Measurements from ENCODE around the gene CMTM8. TPM values are rescaled to one million over a fixed set of nuclear protein-coding genes. Genes with fewer than 3 reads are reported as not detected.

Gene CMTM8
- total RNA-seq, 2 experiments from 2014 or later = 5.7 to 6.2 TPM

GRCh38 chr3:32371461-32372212 lies 133.2 kb downstream of the CMTM8 start:
- Mint-ChIP-seq H3K27ac (peak overlapping the region; percentile 87), H3K4me3 (no peak overlapping the region)

DNA sequence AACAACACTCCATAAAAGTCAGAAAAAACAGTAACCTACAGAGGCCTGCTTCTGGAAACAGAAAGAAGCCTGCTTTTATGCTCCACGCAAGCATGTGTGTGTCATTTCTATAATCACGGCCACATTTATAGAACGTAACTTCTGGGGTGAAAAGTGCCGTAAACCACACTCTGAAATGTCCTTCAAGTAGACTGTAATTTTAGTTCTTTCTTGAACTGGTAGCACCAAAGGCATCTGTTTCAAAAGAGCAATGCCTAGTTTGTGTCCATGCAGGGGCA lies 133.7 kb downstream of the CMTM8 start:
- ChIA-PET CTCF (interaction anchor here (1.0 to 10.4 kb wide), 7 partner anchors 19 to 195 kb away, joined by 3 to 97 read pairs (median 4); partner anchors contain the start of gene CMTM7), POLR2A (interaction anchor here (1.0 to 1.8 kb wide), 9 partner anchors 10 to 200 kb away, joined by 3 to 7 read pairs (median 3); partner anchors contain the start of gene CMTM7)
- H3K36me3 Mint-ChIP-seq (ENCODE audit: low read depth) = no peaks in the 10 kb centered on the region
- H3K4me1 Mint-ChIP-seq = peaks cover 22% of the 10 kb centered on the region
- DNase-seq = no peak
- H3K4me3 Mint-ChIP-seq = no peak overlapping the region
- H3K27me3 Mint-ChIP-seq = no peaks in the 10 kb centered on the region
- H3K9me3 Mint-ChIP-seq = no peaks in the 10 kb centered on the region
- H3K27ac Mint-ChIP-seq = peak overlapping the region; percentile 87

More at GRCh38 chr3:32371461-32372212, 133.2 kb downstream of the CMTM8 start:
- DNase-seq = no peak
- POLR2A ChIA-PET = interaction anchor here (0.7 to 1.8 kb wide), 11 partner anchors 10 to 201 kb away, joined by 3 to 7 read pairs (median 3); partner anchors contain the start of gene CMTM7
- Mint-ChIP-seq H3K4me1 (peaks cover 25% of the 10 kb centered on the region), H3K36me3 (ENCODE audit: low read depth) (no peaks in the 10 kb centered on the region), H3K9me3 (no peaks in the 10 kb centered on the region), H3K27me3 (no peaks in the 10 kb centered on the region)
- CTCF ChIA-PET = interaction anchor here (0.7 to 10.4 kb wide), 12 partner anchors 19 to 589 kb away, joined by 3 to 97 read pairs (median 4); partner anchors contain the start of gene CMTM7

GRCh38 chr3:32373276-32373675 lies 134.8 kb downstream of the CMTM8 start:
- Mint-ChIP-seq H3K4me1 (peaks cover 19% of the 10 kb centered on the region), H3K27me3 (no peaks in the 10 kb centered on the region), H3K36me3 (ENCODE audit: low read depth) (no peaks in the 10 kb centered on the region), H3K27ac (no peak overlapping the region), H3K9me3 (no peaks in the 10 kb centered on the region), H3K4me3 (no peak overlapping the region)
- ChIA-PET POLR2A (interaction anchor here (1.9 kb wide), 1 partner anchor 18 kb away, joined by 4 read pairs; the partner anchor contains the start of gene CMTM7), CTCF (interaction anchor here (0.6 to 10.4 kb wide), 5 partner anchors 10 to 535 kb away, joined by 3 to 97 read pairs (median 7); partner anchors contain the start of gene CMTM7)
- no peak for DNase-seq

GRCh38 chr3:32373844-32374243 lies 135.4 kb downstream of the CMTM8 start:
- Mint-ChIP-seq H3K9me3 (no peaks in the 10 kb centered on the region), H3K36me3 (ENCODE audit: low read depth) (no peaks in the 10 kb centered on the region), H3K4me1 (peaks cover 19% of the 10 kb centered on the region), H3K4me3 (no peak overlapping the region), H3K27ac (no peak overlapping the region), H3K27me3 (no peaks in the 10 kb centered on the region)
- DNase-seq = no peak
- CTCF ChIA-PET = interaction anchor here (0.5 to 10.4 kb wide), 12 partner anchors 10 to 535 kb away, joined by 3 to 97 read pairs (median 6); partner anchors contain the start of gene CMTM7
- POLR2A ChIA-PET = interaction anchor here (1.2 to 2.7 kb wide), 3 partner anchors 17 to 128 kb away, joined by 3 to 6 read pairs (median 4); partner anchors contain the start of gene CMTM7

GRCh38 chr3:32374788-32375595 lies 136.5 kb downstream of the CMTM8 start:
- H3K9me3 Mint-ChIP-seq = no peaks in the 10 kb centered on the region
- no peaks in the 10 kb centered on the region for H3K36me3 Mint-ChIP-seq (ENCODE audit: low read depth)
- DNase-seq = peak; percentile 67
- no peak overlapping the region for H3K27ac Mint-ChIP-seq
- POLR2A ChIA-PET = interaction anchor here (0.8 to 2.7 kb wide), 8 partner anchors 16 to 127 kb away, joined by 3 to 10 read pairs (median 4); partner anchors contain the start of gene CMTM7
- H3K4me3 Mint-ChIP-seq = no peak overlapping the region
- peaks cover 3% of the 10 kb centered on the region for H3K27me3 Mint-ChIP-seq
- CTCF ChIA-PET = interaction anchor here (0.7 to 10.4 kb wide), 28 partner anchors 9 to 199 kb away, joined by 3 to 97 read pairs (median 4); partner anchors contain the start of gene CMTM7
- peaks cover 19% of the 10 kb centered on the region for H3K4me1 Mint-ChIP-seq

DNA sequence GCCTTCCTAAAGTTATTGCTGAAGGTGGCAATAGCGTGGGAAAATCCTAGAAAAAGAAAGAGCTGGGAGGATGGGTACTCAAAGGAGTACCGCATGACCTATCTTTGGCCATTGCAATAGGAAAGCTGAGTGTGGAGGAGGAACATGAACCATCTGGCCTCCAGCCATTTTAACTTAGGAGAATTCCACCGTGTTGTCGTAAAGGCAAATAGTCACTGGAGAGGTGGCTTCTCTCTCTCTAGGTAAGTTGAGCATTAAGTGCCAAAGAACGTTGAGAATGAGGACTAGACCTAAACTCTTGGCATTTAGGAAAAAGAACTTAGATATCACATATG lies 137.1 kb downstream of the CMTM8 start:
- H3K27ac Mint-ChIP-seq = no peak overlapping the region
- H3K27me3 Mint-ChIP-seq = peaks cover 5% of the 10 kb centered on the region
- H3K36me3 Mint-ChIP-seq (ENCODE audit: low read depth) = no peaks in the 10 kb centered on the region
- H3K4me1 Mint-ChIP-seq = peaks cover 19% of the 10 kb centered on the region
- ChIA-PET CTCF (interaction anchor here (0.8 to 10.4 kb wide), 21 partner anchors 10 to 134 kb away, joined by 3 to 97 read pairs (median 4); partner anchors contain the start of gene CMTM7), POLR2A (interaction anchor here (1.1 to 2.7 kb wide), 5 partner anchors 18 to 126 kb away, joined by 3 to 10 read pairs (median 4); no protein-coding TSS in a partner anchor)
- no peak for DNase-seq
- no peaks in the 10 kb centered on the region for H3K9me3 Mint-ChIP-seq
- H3K4me3 Mint-ChIP-seq = no peak overlapping the region

- Mint-ChIP-seq H3K4me3 (no peak overlapping the region), H3K9me3 (no peaks in the 10 kb centered on the region), H3K27ac (no peak overlapping the region), H3K27me3 (peaks cover 5% of the 10 kb centered on the region), H3K36me3 (ENCODE audit: low read depth) (no peaks in the 10 kb centered on the region), H3K4me1 (peaks cover 16% of the 10 kb centered on the region)
- POLR2A ChIA-PET = interaction anchor here (0.9 to 2.7 kb wide), 7 partner anchors 11 to 125 kb away, joined by 3 to 10 read pairs (median 4); no protein-coding TSS in a partner anchor
- CTCF ChIA-PET = interaction anchor here (0.8 to 10.4 kb wide), 17 partner anchors 12 to 137 kb away, joined by 3 to 97 read pairs (median 4); partner anchors contain the start of gene CMTM7
- DNase-seq = no peak
Measured at GRCh38 chr3:32376115-32376514, 137.6 kb downstream of the CMTM8 start.

DNA sequence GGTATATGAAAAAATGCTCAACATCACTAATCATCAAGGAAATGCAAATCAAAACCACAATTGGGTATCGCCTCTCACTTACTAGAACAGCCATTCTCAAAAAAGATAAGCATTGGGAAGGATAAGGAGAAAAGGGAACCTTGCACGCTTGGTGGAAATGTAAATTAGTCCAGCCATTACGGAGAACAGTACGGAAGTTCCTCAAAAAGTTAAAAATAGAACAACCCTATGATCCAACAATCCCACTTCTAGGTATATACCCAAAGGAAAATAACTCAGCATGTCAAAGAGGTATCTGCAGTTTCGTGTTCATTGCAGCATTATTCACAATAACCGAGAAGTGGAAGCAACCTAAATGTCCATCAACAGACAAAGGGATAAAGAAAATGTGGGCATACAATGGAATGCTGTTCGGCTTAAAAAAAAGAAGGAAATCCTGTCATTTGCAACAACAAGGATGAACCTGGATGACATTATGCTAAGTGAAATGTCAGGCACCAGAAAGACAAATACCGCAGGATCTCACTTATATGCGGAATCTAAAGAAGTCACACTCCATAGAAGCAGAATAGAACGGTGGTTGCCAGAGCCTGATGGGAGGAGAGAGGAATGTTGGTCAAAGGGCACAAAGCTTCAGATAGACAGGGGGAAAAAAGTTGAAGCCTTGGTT lies 141.5 kb downstream of the CMTM8 start:
- no peak for DNase-seq
- CTCF ChIA-PET = interaction anchor here (6.3 to 10.4 kb wide), 2 partner anchors 16 to 89 kb away, joined by 45 to 97 read pairs; no protein-coding TSS in a partner anchor
- Mint-ChIP-seq H3K4me1 (peaks cover 7% of the 10 kb centered on the region), H3K36me3 (ENCODE audit: low read depth) (no peaks in the 10 kb centered on the region), H3K9me3 (no peaks in the 10 kb centered on the region), H3K27me3 (peaks cover 11% of the 10 kb centered on the region), H3K27ac (no peak overlapping the region), H3K4me3 (no peak overlapping the region)
- POLR2A ChIA-PET = no interaction called here

DNA sequence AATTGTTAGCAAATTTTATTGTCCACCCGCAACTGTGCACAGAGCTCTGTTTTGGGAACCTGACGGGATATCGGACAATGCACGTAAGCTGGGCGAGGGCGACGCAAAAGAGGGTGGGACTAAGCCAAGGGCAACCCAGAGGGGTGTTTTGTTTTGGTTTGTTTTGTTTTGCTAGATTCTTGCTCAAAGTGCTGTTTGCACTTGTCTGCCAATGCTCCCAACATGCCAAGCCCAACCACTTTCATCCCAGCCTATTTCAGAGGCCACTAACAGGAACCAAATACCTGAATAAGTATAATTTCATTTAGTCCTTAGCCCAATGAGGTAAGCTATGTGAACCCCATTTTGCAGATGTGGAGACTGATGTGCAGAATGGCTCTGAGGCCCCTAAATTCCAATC lies 143.4 kb downstream of the CMTM8 start:
- H3K36me3 Mint-ChIP-seq (ENCODE audit: low read depth) = no peaks in the 10 kb centered on the region
- POLR2A ChIA-PET = no interaction called here
- CTCF ChIA-PET = interaction anchor here (0.7 to 2.1 kb wide), 3 partner anchors 84 to 97 kb away, joined by 3 to 7 read pairs (median 4); no protein-coding TSS in a partner anchor
- peaks cover 13% of the 10 kb centered on the region for H3K27me3 Mint-ChIP-seq
- H3K9me3 Mint-ChIP-seq = no peaks in the 10 kb centered on the region
- H3K4me3 Mint-ChIP-seq = no peak overlapping the region
- DNase-seq = no peak
- no peak overlapping the region for H3K27ac Mint-ChIP-seq
- peaks cover 5% of the 10 kb centered on the region for H3K4me1 Mint-ChIP-seq

- CTCF ChIA-PET = interaction anchor here (0.9 to 2.1 kb wide), 7 partner anchors 9 to 365 kb away, joined by 3 to 7 read pairs (median 3); no protein-coding TSS in a partner anchor
- Mint-ChIP-seq H3K4me1 (peaks cover 5% of the 10 kb centered on the region), H3K4me3 (no peak overlapping the region), H3K27me3 (peaks cover 13% of the 10 kb centered on the region), H3K36me3 (ENCODE audit: low read depth) (no peaks in the 10 kb centered on the region), H3K27ac (no peak overlapping the region), H3K9me3 (no peaks in the 10 kb centered on the region)
- no peak for DNase-seq
- POLR2A ChIA-PET = no interaction called here
Measured at GRCh38 chr3:32383136-32383711, 144.7 kb downstream of the CMTM8 start.

DNA sequence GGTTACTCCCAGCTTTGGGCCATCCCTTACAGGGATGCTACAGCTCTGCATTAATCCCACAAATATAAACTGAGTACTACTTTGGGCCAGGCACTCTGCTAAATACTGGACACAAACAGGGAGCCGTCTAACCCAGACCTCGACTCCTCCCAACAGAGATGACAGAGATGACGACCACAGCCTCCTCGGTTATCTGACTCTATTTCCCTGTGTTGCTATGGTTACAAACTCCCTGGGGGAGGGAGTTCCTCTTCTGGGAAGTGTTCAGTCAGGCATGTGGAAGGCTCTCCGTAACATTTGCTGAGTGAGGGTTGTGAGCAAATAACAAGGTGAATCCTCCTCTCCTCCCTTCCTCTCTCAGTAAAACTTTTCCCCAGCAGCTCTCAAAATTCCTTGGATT lies 146.5 kb downstream of the CMTM8 start:
- peaks cover 10% of the 10 kb centered on the region for H3K27me3 Mint-ChIP-seq
- H3K36me3 Mint-ChIP-seq (ENCODE audit: low read depth) = no peaks in the 10 kb centered on the region
- peaks cover 6% of the 10 kb centered on the region for H3K4me1 Mint-ChIP-seq
- CTCF ChIA-PET = interaction anchor here (1.4 kb wide), 1 partner anchor 10 kb away, joined by 6 read pairs; no protein-coding TSS in a partner anchor
- no peak for DNase-seq
- H3K9me3 Mint-ChIP-seq = no peaks in the 10 kb centered on the region
- H3K27ac Mint-ChIP-seq = no peak overlapping the region
- POLR2A ChIA-PET = no interaction called here
- H3K4me3 Mint-ChIP-seq = no peak overlapping the region
